Testis (tissue), 5 donors: ENCODE results near the gene SPACA9. TPM values are rescaled to one million over a fixed set of nuclear protein-coding genes. Genes with fewer than 3 reads are reported as not detected.

ENCODE experiments used
- DNase-seq: peaks from one replicate; pipeline ENCODE4 v3.0.0-alpha.2; 2019
- H3K27ac ChIP-seq, 2 donors: fragments of 200-600 bp; sonication (generic); one replicate each; pipeline ENCODE4 v1.5.1; 2019
- H3K27me3 ChIP-seq: fragments of 200-600 bp; sonication (generic); one replicate; pipeline ENCODE4 v1.5.1; 2019
- H3K36me3 ChIP-seq: fragments of 200-600 bp; sonication (generic); one replicate; pipeline ENCODE4 v1.5.1; 2017; ENCODE audit warnings: low read depth; ENCODE audit errors: missing control alignments
- H3K4me1 ChIP-seq: fragments of 200-600 bp; sonication (generic); one replicate; pipeline ENCODE4 v1.5.1; 2019
- H3K4me3 ChIP-seq, 2 donors: fragments of 200-600 bp; sonication (generic); one replicate each; pipeline ENCODE4 v1.5.1; 2017 to 2019
- H3K9me3 ChIP-seq: fragments of 200-600 bp; sonication (generic); one replicate; pipeline ENCODE4 v1.5.1; 2017
- CTCF ChIP-seq, 3 experiments: fragments of 450-650 bp in 2 of 3; fragments of 200-600 bp in 1 of 3; sonication (generic) in 1 of 3; IDR thresholded peaks; one replicate each; pipeline ENCODE4 v1.5.1; 2016 to 2019; ENCODE audit warnings: antibody characterized with exemption in 3 of 3, mild to moderate bottlenecking in 2 of 3, moderate library complexity in 1 of 3
- POLR2A ChIP-seq: fragments of 450-650 bp; IDR thresholded peaks from one replicate; pipeline ENCODE4 v1.6.1; 2017; ENCODE audit warnings: antibody characterized with exemption, mild to moderate bottlenecking, moderate library complexity
- WGBS, 2 donors: methylation state at CpG; one replicate each; pipeline ENCODE4 v1.1.5; 2018; 5-methylcytosine and 5-hydroxymethylcytosine counted together
- intact Hi-C: fragments of 100-400 bp; cut with DNase I; formaldehyde crosslinking; loops from one replicate; pipeline ENCODE4 v1.15.1; 2023; ENCODE audit warnings: low total_unique reads
- long read RNA-seq, 2 donors: transcript quantifications; one replicate each; lab custom pipeline, GENCODE V29; 2026
- polyA plus RNA-seq: library from polyadenylated mRNA; stranded (reverse); fragments of 350-450 nt; fragmentation: Illumina TruSeq; extraction: RNeasy Lipid Tissue Mini Kit (QIAGEN cat#74804); gene quantifications from one replicate; pipeline ENCODE4 v1.2.3, GENCODE V29; 2014; ENCODE audit warnings: low read depth, low replicate concordance; ENCODE audit not compliant: insufficient read depth
- total RNA-seq, 2 donors: library from RNA; depleted of rRNA; stranded (reverse); fragments of >200 nt; gene quantifications; one replicate each; pipeline ENCODE4 v1.2.3, GENCODE V29; 2016

Gene SPACA9
- total RNA-seq (100 to 1,000 TPM in 1 of 2 donors, 10 to 100 TPM in 1; 61.2 to 115 TPM), polyA plus RNA-seq (179 TPM)
- long read RNA-seq, donor 1, partial matches to known transcripts = 0 of 3 reads
- long read RNA-seq, donor 1, other reads (novel, unspliced or antisense) = 0 of 3 reads
- long read RNA-seq, donor 2, partial matches to known transcripts = 0 of 1 reads
- long read RNA-seq, donor 2, other reads (novel, unspliced or antisense) = 0 of 1 reads

GRCh38 chr9:132878695-132879456 lies at the start of gene SPACA9:
Gene SPACA9 (plus strand): TSS chr9:132878898. CDS start chr9:132883948, 5,050 bp downstream.
- 5 to 9% methylated on average over 34 to 42 of the region's 42 CpGs for WGBS, 2 donors

GRCh38 chr9:132832171-132832881 lies 46.4 kb upstream of the SPACA9 start:
- Histone ChIP-seq H3K9me3 (no peaks in the 10 kb centered on the region), H3K36me3 (no peaks in the 10 kb centered on the region), H3K4me1 (no peaks in the 10 kb centered on the region), H3K27ac (no peak overlapping the region), H3K27me3 (no peaks in the 10 kb centered on the region), H3K4me3 (no peak overlapping the region)
- intact Hi-C loops = no loop called here
- 74 to 75% methylated on average over 9 of the region's 9 CpGs for WGBS, 2 donors
- no peak for DNase-seq
- TF ChIP-seq POLR2A (no peak), CTCF (IDR thresholded peaks at IDR 0.05) (no peak)

More at GRCh38 chr9:132878695-132879456, at the start of gene SPACA9:
- H3K36me3 ChIP-seq = no peaks in the 10 kb centered on the region
- TF ChIP-seq POLR2A = no peak
- TF ChIP-seq CTCF (IDR thresholded peaks at IDR 0.05) = no peak
- H3K4me1 ChIP-seq = peaks cover 3% of the 10 kb centered on the region
- peak within 1 kb of the TSS; percentile 91 for H3K4me3 ChIP-seq
- H3K27ac ChIP-seq = peak within 1 kb of the TSS; percentile 49 to 84
- peak; percentile 76 for DNase-seq
- no peaks in the 10 kb centered on the region for H3K9me3 ChIP-seq
- no peaks in the 10 kb centered on the region for H3K27me3 ChIP-seq
- intact Hi-C loops = no loop called here

GRCh38 chr9:132833550-132834121 lies 45.1 kb upstream of the SPACA9 start:
- H3K9me3 ChIP-seq = no peaks in the 10 kb centered on the region
- no peaks in the 10 kb centered on the region for H3K4me1 ChIP-seq
- no peak overlapping the region for H3K27ac ChIP-seq
- H3K27me3 ChIP-seq = no peaks in the 10 kb centered on the region
- H3K36me3 ChIP-seq = no peaks in the 10 kb centered on the region
- TF ChIP-seq CTCF (IDR thresholded peaks at IDR 0.05) = no peak
- no peak for TF ChIP-seq POLR2A
- no peak overlapping the region for H3K4me3 ChIP-seq
- intact Hi-C loops = no loop called here
- DNase-seq = peak; percentile 28
- 56 to 74% methylated on average over 18 to 24 of the region's 24 CpGs for WGBS, 2 donors

GRCh38 chr9:132834343-132834742 lies 44.4 kb upstream of the SPACA9 start:
- H3K36me3 ChIP-seq = no peaks in the 10 kb centered on the region
- H3K4me3 ChIP-seq = no peak overlapping the region
- no peak for DNase-seq
- no peaks in the 10 kb centered on the region for H3K9me3 ChIP-seq
- H3K27ac ChIP-seq = no peak overlapping the region
- no peaks in the 10 kb centered on the region for H3K27me3 ChIP-seq
- intact Hi-C loops = no loop called here
- TF ChIP-seq CTCF (IDR thresholded peaks at IDR 0.05) (no peak), POLR2A (no peak)
- 89 to 92% methylated on average over 7 of the region's 7 CpGs for WGBS, 2 donors
- H3K4me1 ChIP-seq = no peaks in the 10 kb centered on the region
